MM.1S (cell line): ENCODE results near the gene RALY.

ENCODE experiments used
- DNase-seq: peaks from one replicate; pipeline ENCODE4 v3.0.0-alpha.2; 2015
- H2AFZ ChIP-seq: fragments of 300-600 bp; sonication (generic); 2 replicates; pipeline ENCODE4 v1.6.0; 2016; ENCODE audit warnings: antibody characterized with exemption, low read length
- H3F3A ChIP-seq: fragments of 300-600 bp; sonication (generic); 2 replicates; pipeline ENCODE4 v1.6.1; 2016; ENCODE audit warnings: mild to moderate bottlenecking, antibody characterized with exemption, low read length, moderate library complexity, mixed read lengths; ENCODE audit not compliant: insufficient read depth
- H3K27ac ChIP-seq: fragments of 300-600 bp; sonication (generic); 2 replicates; pipeline ENCODE4 v1.5.1; 2016; ENCODE audit warnings: mild to moderate bottlenecking, low read length
- H3K27me3 ChIP-seq: fragments of 300-600 bp; sonication (generic); replicated peaks from 2 replicates; pipeline ENCODE4 v1.6.0; 2016; ENCODE audit warnings: low read length; ENCODE audit not compliant: insufficient read depth
- H3K36me3 ChIP-seq: fragments of 300-600 bp; sonication (generic); replicated peaks from 2 replicates; pipeline ENCODE4 v1.6.1; 2016; ENCODE audit warnings: mild to moderate bottlenecking, low read length, mixed read lengths; ENCODE audit not compliant: insufficient read depth
- H3K4me1 ChIP-seq: fragments of 300-600 bp; sonication (generic); 2 replicates; pipeline ENCODE4 v1.6.1; 2016; ENCODE audit warnings: low read length, mixed read lengths
- H3K4me2 ChIP-seq: fragments of 300-600 bp; sonication (generic); 2 replicates; pipeline ENCODE4 v1.6.0; 2016; ENCODE audit warnings: low read depth, low read length
- H3K4me3 ChIP-seq: fragments of 300-600 bp; sonication (generic); 2 replicates; pipeline ENCODE4 v1.5.1; 2016; ENCODE audit warnings: low read length, mixed read lengths
- H3K79me2 ChIP-seq: fragments of 300-600 bp; sonication (generic); 2 replicates; pipeline ENCODE4 v1.6.1; 2016; ENCODE audit warnings: mixed run types, low read length, mixed read lengths
- H3K9ac ChIP-seq: fragments of 300-600 bp; sonication (generic); 2 replicates; pipeline ENCODE4 v1.6.1; 2016; ENCODE audit warnings: low read length, mixed read lengths
- H3K9me2 ChIP-seq: fragments of 300-600 bp; sonication (generic); replicated peaks from 2 replicates; pipeline ENCODE4 v1.6.1; 2016; ENCODE audit warnings: mild to moderate bottlenecking, low read length, mixed read lengths; ENCODE audit not compliant: insufficient read depth
- H3K9me3 ChIP-seq: fragments of 300-600 bp; sonication (generic); replicated peaks from 2 replicates; pipeline ENCODE4 v1.6.1; 2016; ENCODE audit warnings: mild to moderate bottlenecking, low read length, mixed read lengths; ENCODE audit not compliant: insufficient read depth
- H4K20me1 ChIP-seq: fragments of 300-600 bp; sonication (generic); 2 replicates; pipeline ENCODE4 v1.6.1; 2016; ENCODE audit warnings: mild to moderate bottlenecking, low read length, moderate library complexity, mixed read lengths; ENCODE audit not compliant: insufficient read depth
- CTCF ChIP-seq: fragments of 300-600 bp; sonication (generic); IDR thresholded peaks from 2 replicates; pipeline ENCODE4 v1.5.1; 2016; ENCODE audit warnings: antibody characterized with exemption, low read length, mixed read lengths
- EZH2 ChIP-seq: fragments of 300-600 bp; sonication (generic); optimal IDR thresholded peaks from 2 replicates; pipeline ENCODE3; 2017; ENCODE audit warnings: low read depth, mild to moderate bottlenecking, antibody characterized with exemption, low read length, mixed read lengths
- EZH2phosphoT487 ChIP-seq: fragments of 300-600 bp; sonication (generic); IDR thresholded peaks from 2 replicates; pipeline ENCODE4 v1.6.1; 2018; ENCODE audit warnings: antibody characterized with exemption, low read length

RALY gene

GRCh38 chr20:34088305-34089174, 94.8 kb downstream of the RALY start:
- peaks cover 69% of the 10 kb centered on the region for H3F3A ChIP-seq

GRCh38 chr20:34089175-34089479, 95.4 kb downstream of the RALY start:
- TF ChIP-seq CTCF (no peak), EZH2phosphoT487 (no peak)
- H3K36me3 ChIP-seq, result peaks cover 26% of the 10 kb centered on the region

More at GRCh38 chr20:34088305-34089174, 94.8 kb downstream of the RALY start:
- H4K20me1 ChIP-seq, result peaks cover 11% of the 10 kb centered on the region; the same call in 1 of the 2 replicates
- H3K4me2 ChIP-seq, result no peak overlapping the region
- H3K4me1 ChIP-seq, result 0 out of 2 replicates have a peak, but pooled peaks cover 7% of the 10 kb centered on the region
- no peak overlapping the region for H2AFZ ChIP-seq
- H3K27ac ChIP-seq, result no peak overlapping the region
- TF ChIP-seq CTCF (no peak), EZH2 (no peak), EZH2phosphoT487 (no peak)
- H3K9me2 ChIP-seq, result no peaks in the 10 kb centered on the region
- no peak overlapping the region for H3K9ac ChIP-seq
- H3K9me3 ChIP-seq, result no peaks in the 10 kb centered on the region
- no peaks in the 10 kb centered on the region for H3K27me3 ChIP-seq
- no peak for DNase-seq
- peaks cover 83% of the 10 kb centered on the region for H3K79me2 ChIP-seq
- H3K4me3 ChIP-seq, result no peak overlapping the region
- peaks cover 23% of the 10 kb centered on the region for H3K36me3 ChIP-seq

GRCh38 chr20:34089655-34090345, 96.1 kb downstream of the RALY start:
- no peaks in the 10 kb centered on the region for H3K9me3 ChIP-seq
- TF ChIP-seq EZH2phosphoT487 (no peak), EZH2 (no peak), CTCF (no peak)
- H3K4me1 ChIP-seq, result 0 out of 2 replicates have a peak, but pooled peaks cover 6% of the 10 kb centered on the region
- H3K79me2 ChIP-seq, result peaks cover 84% of the 10 kb centered on the region
- H3F3A ChIP-seq, result peaks cover 70% of the 10 kb centered on the region
- no peak overlapping the region for H3K9ac ChIP-seq
- H3K27ac ChIP-seq, result no peak overlapping the region
- H3K9me2 ChIP-seq, result no peaks in the 10 kb centered on the region
- peaks cover 11% of the 10 kb centered on the region; the same call in 1 of the 2 replicates for H4K20me1 ChIP-seq
- no peak overlapping the region for H3K4me3 ChIP-seq
- H2AFZ ChIP-seq, result no peak overlapping the region
- no peaks in the 10 kb centered on the region for H3K27me3 ChIP-seq
- H3K36me3 ChIP-seq, result peaks cover 27% of the 10 kb centered on the region
- no peak overlapping the region for H3K4me2 ChIP-seq
- no peak for DNase-seq

More at GRCh38 chr20:34089175-34089479, 95.4 kb downstream of the RALY start:
- DNase-seq, result no peak
- Histone ChIP-seq H3F3A (peaks cover 69% of the 10 kb centered on the region), H4K20me1 (peaks cover 11% of the 10 kb centered on the region; the same call in 1 of the 2 replicates), H3K4me1 (0 out of 2 replicates have a peak, but pooled peaks cover 6% of the 10 kb centered on the region), H2AFZ (no peak overlapping the region), H3K4me2 (no peak overlapping the region), H3K9me2 (no peaks in the 10 kb centered on the region), H3K9ac (no peak overlapping the region), H3K9me3 (no peaks in the 10 kb centered on the region), H3K4me3 (no peak overlapping the region), H3K27ac (no peak overlapping the region), H3K79me2 (peaks cover 84% of the 10 kb centered on the region), H3K27me3 (no peaks in the 10 kb centered on the region)
